ENCODE results near the gene ZSWIM5.
"Not testable (repeated sequence)": the region's sequence is repeated elsewhere in the genome, so short reads cannot be mapped to it uniquely, and the experiment has no call there.

The ZSWIM5 gene

GRCh38 chr1:45095450-45095849 lies 111.0 kb downstream of the ZSWIM5 start:
- no peak for DNase-seq (ENCODE audit: low read depth, low spot score)

- DNase-seq (ENCODE audit: low read depth, low spot score): not testable (repeated sequence)
Observed at GRCh38 chr1:45094371-45094770, 112.0 kb downstream of the ZSWIM5 start.

GRCh38 chr1:45093334-45093733 lies 113.1 kb downstream of the ZSWIM5 start:
- DNase-seq (ENCODE audit: low read depth, low spot score): no peak

- DNase-seq (ENCODE audit: low read depth, low spot score): no peak
Observed at GRCh38 chr1:45089711-45090110, 116.7 kb downstream of the ZSWIM5 start.

GRCh38 chr1:45084562-45084961 lies 121.8 kb downstream of the ZSWIM5 start:
- no peak for DNase-seq (ENCODE audit: low read depth, low spot score)

- DNase-seq (ENCODE audit: low read depth, low spot score): no peak
Observed at GRCh38 chr1:45079533-45079932, 126.9 kb downstream of the ZSWIM5 start.

- DNase-seq (ENCODE audit: low read depth, low spot score): not testable (repeated sequence)
Observed at GRCh38 chr1:45076959-45077358, 129.4 kb downstream of the ZSWIM5 start.

- no peak for DNase-seq (ENCODE audit: low read depth, low spot score)
Observed at GRCh38 chr1:45071567-45071966, 134.8 kb downstream of the ZSWIM5 start.

- no peak for DNase-seq (ENCODE audit: low read depth, low spot score)
Observed at GRCh38 chr1:45067806-45068205, 138.6 kb downstream of the ZSWIM5 start.

GRCh38 chr1:45065083-45065482 lies 141.3 kb downstream of the ZSWIM5 start:
- DNase-seq (ENCODE audit: low read depth, low spot score): no peak

GRCh38 chr1:45062463-45062862 lies 143.9 kb downstream of the ZSWIM5 start:
- DNase-seq (ENCODE audit: low read depth, low spot score): not testable (repeated sequence)

GRCh38 chr1:45059829-45060228 lies 146.6 kb downstream of the ZSWIM5 start:
- no peak for DNase-seq (ENCODE audit: low read depth, low spot score)

- DNase-seq (ENCODE audit: low read depth, low spot score): no peak
Observed at GRCh38 chr1:45057542-45057941, 148.9 kb downstream of the ZSWIM5 start.

GRCh38 chr1:45051005-45051772 lies 155.2 kb downstream of the ZSWIM5 start:
- DNase-seq (ENCODE audit: low read depth, low spot score): no peak

GRCh38 chr1:45047032-45047431 lies 159.4 kb downstream of the ZSWIM5 start:
- no peak for DNase-seq (ENCODE audit: low read depth, low spot score)

- no peak for DNase-seq (ENCODE audit: low read depth, low spot score)
Observed at GRCh38 chr1:45044916-45045315, 161.5 kb downstream of the ZSWIM5 start.

GRCh38 chr1:45043094-45043493 lies 163.3 kb downstream of the ZSWIM5 start:
- no peak for DNase-seq (ENCODE audit: low read depth, low spot score)

- DNase-seq (ENCODE audit: low read depth, low spot score): no peak
Observed at GRCh38 chr1:45040297-45040696, 166.1 kb downstream of the ZSWIM5 start.

- no peak for DNase-seq (ENCODE audit: low read depth, low spot score)
Observed at GRCh38 chr1:45038661-45039364, 167.6 kb downstream of the ZSWIM5 start.

GRCh38 chr1:45038240-45038639 lies 168.2 kb downstream of the ZSWIM5 start:
- no peak for DNase-seq (ENCODE audit: low read depth, low spot score)

GRCh38 chr1:45037456-45037855 lies 168.9 kb downstream of the ZSWIM5 start:
- no peak for DNase-seq (ENCODE audit: low read depth, low spot score)

GRCh38 chr1:45035631-45036301 lies 170.6 kb downstream of the ZSWIM5 start:
- no peak for DNase-seq (ENCODE audit: low read depth, low spot score)

GRCh38 chr1:45033356-45033755 lies 173.0 kb downstream of the ZSWIM5 start:
- no peak for DNase-seq (ENCODE audit: low read depth, low spot score)
